Measurements from ENCODE around the gene BIRC6. TPM values are rescaled to one million over a fixed set of nuclear protein-coding genes. Genes with fewer than 3 reads are reported as not detected.
A peak's percentile ranks its signal among the peaks of the same experiment; 100 is the strongest.
"Not testable (repeated sequence)": the region's sequence is repeated elsewhere in the genome, so short reads cannot be mapped to it uniquely, and the experiment has no call there.

BIRC6 gene
- total RNA-seq, 1 experiment from 2014 or later = 72.7 TPM

DNA sequence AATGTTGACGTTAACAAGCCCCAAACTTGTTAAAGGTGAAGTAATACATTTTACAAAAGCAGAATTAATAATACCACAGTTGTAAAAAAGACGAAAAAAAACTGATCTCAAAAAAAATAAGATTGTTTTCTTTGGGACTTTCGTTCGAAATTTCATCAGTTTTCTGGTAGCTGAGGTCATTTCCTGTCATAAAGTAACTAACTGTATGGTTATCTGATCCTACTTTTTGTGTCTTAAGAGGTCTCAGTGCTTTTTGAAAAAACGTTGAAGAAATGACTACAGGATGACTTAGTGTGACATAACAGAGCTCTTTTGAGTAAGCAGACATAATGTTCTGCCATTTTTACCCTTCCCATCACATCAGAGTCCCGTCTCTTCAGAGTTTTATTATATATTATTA lies 79.3 kb downstream of the BIRC6 start:
- DNase-seq (ENCODE audit: extremely low read depth, low read depth) = no peak

DNA sequence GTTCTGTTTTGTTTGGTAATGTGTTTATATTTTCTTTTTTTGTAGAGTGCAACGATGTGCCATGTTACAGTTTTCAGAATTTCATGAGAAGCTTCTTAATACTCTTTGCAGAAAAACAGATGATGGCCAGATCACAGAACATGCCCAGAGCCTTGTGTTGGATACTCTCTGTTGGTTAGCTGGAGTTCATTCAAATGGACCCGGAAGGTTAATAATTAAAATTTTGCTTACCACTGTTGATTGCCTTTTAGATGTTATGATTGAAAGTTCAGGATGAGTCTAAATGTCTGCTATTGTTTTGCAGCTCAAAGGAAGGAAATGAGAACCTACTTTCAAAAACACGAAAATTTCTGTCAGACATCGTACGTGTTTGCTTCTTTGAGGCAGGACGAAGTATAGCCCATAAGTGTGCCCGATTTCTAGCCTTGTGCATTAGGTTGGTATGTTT lies 85.2 kb downstream of the BIRC6 start:
- no peak for DNase-seq (ENCODE audit: extremely low read depth, low read depth)

DNA sequence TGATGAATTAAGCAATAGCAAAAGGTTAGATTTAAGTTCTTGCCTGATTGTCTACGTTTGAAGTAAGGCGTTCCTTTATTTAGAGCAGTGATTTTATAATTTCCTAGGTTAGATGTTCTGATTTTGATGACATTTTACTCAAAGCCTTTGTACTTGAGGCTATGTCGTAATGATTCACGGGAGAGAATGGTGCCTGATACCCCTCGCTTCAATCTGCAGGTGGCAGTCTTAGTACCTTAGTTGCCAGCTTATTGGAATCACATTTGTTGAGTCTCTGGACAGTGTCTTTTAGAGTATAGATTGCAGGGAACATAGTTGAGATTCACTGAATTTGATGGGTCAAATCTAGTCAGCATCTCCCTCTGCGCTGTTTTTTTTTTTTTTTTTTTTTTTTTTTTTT lies 89.5 kb downstream of the BIRC6 start:
- no peak for DNase-seq (ENCODE audit: extremely low read depth, low read depth)

DNA sequence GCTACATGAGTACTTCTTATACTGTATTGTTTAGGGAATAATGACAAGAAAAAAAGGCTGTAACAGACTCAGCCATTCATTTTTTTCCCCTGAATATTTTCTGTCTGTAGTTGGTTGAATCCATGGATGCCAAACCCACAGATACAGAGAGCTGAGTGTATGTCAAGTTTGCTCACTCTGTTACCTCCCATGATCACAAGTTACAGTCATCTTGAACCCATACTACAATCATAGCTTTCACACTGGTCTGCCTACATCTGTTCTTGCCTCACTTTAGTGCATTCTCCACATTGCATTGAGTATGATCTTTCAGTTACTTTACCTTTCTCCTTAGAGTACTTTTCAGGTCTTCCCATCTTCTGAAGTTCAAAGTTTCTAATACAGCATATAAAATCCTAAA lies 94.0 kb downstream of the BIRC6 start:
- DNase-seq (ENCODE audit: extremely low read depth, low read depth) = no peak

DNA sequence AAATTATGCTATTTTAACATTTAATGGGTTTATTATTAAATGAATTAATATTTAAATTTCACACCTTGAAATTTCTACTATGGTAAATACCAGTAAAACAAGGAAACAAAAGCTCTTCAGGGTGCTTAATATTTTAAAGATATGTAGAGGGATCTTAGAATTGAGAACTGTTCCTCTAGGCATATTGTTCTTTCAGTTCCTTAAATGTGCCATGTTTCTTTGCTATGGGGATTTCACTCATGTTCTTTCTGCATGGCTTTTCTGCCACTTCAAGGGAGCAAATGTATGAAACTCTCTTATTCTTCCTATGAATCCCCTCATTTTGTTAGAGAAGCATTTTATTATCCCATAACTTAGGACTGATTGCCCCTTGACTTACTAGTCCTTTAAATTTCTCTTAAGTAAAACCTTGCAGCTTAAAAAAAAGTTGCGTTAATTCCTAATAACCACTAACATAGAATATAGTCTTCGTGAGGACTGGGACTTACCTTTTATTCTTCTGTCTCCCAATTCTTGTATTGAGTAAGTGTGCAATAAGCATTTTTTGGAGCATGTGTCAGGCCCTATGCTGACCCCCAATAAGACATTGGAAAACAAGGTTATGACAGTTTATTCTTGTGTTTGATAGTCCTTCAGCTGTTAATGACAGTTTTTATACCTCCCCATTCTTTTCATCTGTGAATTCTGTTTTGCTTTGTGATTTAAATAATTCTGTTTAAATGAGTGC lies 95.7 kb downstream of the BIRC6 start:
- DNase-seq (ENCODE audit: extremely low read depth, low read depth) = no peak

DNA sequence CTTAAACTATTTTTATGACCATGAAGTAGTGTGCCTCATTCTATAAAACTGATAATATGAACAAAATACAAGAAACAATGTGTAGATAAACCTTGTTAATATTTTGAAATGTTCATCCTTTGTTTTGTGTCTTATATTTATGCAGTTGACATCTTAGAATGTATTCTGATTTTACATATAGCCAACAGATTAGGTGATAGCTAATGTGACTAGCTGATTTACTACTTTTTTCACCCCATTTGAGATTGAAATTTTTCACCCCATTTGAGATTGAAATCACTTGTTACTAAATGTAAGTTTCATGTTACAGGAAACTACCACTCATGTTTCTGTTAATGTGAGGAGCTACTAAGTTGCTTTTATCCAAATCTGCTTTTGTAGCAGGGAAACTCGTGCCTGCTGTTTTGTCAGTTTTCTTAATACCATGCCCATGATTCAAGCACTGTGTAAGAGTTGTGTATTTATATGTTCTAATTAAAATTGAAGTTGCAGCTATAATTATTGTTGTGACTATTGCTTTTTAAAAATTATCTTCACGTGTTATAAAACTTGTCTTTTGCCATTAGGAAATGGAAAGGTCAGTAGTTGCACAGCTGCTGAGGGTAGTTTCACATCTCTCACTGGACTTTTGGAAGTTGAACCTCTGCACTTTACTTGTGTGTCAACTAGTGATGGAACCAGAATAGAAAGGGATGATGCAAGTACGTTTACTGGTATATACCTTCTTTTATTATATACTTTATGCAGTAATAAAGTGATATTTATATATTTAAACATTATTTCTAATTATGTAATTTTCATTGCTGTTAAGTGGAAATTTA lies 96.6 kb downstream of the BIRC6 start:
- no peak for DNase-seq (ENCODE audit: extremely low read depth, low read depth)

DNA sequence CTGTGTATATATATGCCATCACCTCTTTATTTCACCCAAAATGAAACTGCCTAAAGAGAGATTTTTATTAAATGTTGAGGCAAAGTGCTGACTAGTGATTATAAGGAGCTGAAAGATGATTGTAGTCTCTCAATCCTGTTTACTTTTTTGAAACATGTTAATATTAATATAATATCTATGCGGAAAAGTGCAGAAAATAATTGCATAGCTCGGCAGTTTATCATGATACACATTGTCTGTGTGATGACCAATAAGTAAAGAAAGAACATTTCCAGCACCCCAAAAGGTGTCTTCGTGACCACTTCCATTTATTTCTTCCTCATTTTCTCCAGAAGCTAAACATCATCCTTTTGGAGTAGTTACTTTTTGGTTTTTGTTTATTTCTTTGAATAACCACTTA lies 99.0 kb downstream of the BIRC6 start:
- no peak for DNase-seq (ENCODE audit: extremely low read depth, low read depth)

DNA sequence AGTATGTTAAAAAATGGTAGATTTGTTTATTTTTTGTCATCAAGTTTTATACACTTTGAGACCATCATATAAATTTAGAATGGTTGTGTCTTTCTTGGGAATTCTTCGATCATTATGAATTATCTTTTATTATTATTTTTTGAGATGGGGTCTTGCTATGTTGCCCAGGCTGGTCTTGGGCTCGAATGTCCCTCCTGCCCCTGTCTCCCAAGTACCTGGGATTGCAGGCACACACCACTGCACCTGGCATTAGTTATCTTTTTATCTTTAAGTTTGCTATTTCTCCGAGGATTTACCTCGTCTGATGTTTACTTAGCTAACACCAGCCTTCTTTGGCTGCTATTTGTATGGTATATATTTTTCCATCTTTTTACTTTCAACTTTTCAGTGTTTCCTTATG lies 100.0 kb downstream of the BIRC6 start:
- no peak for DNase-seq (ENCODE audit: extremely low read depth, low read depth)

DNA sequence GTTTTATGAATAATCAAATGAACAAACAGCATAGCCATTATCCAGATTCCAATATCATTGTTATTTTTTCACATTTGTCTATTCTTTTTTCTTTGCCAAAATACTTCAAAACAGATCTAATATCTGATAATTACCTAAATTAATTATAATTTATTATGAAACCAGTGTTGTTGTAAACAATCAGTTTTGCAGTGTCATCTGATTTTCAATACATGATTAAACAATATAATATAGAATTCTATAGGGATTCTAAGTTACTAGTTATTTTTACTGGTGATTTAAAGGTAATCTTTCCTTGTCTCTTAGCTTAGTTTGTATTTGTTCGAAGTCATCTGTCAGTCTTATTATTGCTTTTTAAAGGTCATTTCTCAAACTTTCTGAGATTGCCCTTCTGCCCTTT lies 101.0 kb downstream of the BIRC6 start:
- no peak for DNase-seq (ENCODE audit: extremely low read depth, low read depth)

DNA sequence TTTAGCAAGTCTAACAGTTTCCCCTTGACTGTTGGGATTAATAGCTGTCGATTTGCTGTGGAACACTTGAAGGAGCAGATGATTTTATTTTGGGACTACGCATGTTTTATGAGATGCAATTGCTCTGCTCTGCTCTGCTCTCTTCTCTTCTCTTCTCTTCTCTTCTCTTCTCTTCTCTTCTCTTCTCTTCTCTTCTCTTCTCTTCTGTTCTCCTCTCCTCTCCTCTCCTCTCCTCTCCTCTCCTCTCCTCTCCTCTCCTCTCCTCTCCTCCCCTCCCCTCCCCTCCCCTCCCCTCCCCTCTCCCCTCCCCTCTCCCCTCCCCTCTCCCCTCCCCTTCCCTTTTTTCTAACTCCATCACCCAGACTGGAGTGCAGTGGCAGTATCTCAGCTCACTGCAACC lies 104.0 kb downstream of the BIRC6 start:
- not testable (repeated sequence) for DNase-seq (ENCODE audit: extremely low read depth, low read depth)

DNA sequence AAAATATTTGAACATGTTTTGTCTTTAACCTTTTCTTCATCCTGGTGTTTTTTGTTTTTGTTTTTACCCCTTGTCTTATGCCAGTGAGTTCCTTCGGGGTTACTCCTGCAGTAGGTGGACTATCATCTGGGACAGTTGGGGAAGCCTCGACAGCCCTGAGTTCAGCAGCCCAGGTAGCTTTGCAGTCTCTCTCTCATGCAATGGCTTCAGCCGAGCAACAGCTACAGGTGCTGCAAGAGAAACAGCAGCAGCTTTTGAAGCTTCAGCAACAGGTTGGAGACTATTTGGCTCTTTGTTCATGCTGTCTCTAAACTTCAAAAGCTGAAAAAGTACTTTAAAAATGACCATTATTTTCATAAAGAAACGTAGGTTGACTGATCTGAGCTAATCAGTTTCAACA lies 106.3 kb downstream of the BIRC6 start:
- no peak for DNase-seq (ENCODE audit: extremely low read depth, low read depth)

DNA sequence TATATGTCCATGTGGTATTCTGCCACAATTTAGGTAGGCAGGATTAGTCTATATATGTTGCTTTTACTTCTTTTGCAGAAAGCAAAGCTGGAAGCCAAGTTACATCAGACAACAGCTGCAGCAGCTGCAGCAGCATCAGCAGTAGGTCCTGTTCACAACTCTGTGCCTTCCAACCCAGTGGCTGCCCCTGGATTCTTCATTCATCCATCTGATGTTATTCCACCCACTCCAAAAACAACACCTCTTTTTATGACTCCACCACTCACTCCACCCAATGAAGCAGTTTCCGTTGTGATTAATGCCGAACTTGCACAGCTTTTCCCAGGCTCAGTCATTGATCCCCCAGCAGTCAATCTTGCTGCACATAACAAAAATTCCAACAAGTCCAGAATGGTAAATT lies 107.6 kb downstream of the BIRC6 start:
- DNase-seq (ENCODE audit: extremely low read depth, low read depth) = no peak

DNA sequence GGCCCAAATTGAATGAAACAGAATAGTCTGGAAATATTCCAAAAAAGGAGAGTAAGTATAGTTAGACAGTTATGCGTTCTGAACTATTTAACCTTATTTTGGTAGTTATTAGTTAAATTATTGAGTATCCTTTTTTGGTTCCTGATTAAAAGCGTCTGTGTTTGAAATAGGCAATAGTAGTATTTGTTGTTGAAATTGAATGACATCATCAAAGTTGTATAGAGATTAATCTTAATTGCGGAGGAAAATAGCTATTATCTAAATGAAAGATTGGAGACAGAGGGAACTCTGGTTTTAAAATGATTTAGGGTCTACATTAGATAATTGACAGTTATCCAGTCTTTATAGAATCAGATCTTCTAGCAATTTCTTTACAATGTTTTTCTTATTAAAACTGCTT lies 115.8 kb downstream of the BIRC6 start:
- no peak for DNase-seq (ENCODE audit: extremely low read depth, low read depth)

DNA sequence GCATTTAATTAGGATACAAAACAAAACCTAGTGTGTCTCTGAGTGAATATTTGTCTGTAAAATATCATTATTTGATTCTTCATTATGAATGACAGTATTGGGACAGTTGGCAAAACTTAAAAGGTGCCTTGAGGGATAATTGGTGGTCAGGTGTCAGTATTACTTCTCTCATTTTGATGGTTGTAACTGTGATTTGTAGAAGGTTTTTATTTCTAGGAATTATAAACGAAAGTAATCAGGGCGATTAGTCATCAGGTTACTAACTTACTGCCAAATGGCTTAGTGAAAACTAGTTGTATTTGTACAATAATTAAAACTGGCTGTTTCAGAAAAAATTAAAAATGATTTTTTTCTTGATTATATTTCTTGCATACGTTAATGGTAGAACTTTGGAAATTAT lies 117.6 kb downstream of the BIRC6 start:
- no peak for DNase-seq (ENCODE audit: extremely low read depth, low read depth)

DNA sequence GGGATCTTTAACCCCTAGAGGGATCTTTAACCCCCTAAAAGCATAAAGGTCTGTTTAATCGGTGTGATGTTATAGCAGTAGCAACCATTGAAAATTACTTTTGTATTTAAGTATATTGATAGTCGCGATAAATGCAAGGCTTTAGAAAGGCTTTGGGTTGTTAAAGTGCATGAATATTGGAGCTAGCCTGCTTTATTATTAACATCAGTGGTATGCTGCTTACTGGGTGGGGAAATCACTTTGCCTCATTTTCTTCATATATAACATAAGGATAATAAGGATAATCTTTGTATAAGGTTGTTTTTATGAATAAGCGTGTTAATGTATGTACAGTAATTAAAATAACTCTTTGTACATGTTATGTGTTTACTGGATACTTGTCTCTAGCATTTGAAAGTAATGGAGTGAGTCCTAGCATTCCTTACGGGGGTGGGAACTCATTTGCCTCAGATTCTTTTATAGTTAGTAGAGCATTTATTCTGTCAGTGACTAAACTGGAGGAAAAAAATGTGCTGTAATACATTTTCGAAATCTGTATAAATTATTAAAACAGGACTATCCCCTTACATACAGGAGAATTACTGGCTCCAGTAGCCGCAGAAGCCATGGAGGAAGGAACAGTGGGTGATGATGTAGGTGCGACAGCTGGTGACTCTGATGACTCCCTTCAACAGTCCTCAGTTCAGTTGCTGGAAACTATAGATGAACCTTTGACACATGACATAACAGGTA lies 122.2 kb downstream of the BIRC6 start:
- no peak for DNase-seq (ENCODE audit: extremely low read depth, low read depth)

DNA sequence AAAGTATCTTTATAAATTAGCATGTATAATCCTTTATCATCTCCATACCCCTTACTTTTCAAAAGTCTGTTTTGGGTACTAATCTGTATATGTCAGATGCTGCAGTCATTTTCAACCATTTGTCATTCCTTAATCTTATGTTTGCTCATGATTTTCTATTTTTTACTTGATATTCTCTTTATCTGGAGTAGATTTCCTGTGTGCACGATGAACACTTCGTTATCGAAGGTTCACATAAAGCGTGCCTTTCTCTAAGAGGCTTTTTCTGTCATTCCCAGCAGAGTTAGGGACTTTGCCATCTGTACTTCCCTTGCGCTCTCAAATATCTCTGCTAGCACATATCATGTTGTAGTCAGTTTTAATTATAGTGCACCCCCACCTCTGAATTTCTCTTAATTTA lies 123.2 kb downstream of the BIRC6 start:
- DNase-seq (ENCODE audit: extremely low read depth, low read depth) = no peak

DNA sequence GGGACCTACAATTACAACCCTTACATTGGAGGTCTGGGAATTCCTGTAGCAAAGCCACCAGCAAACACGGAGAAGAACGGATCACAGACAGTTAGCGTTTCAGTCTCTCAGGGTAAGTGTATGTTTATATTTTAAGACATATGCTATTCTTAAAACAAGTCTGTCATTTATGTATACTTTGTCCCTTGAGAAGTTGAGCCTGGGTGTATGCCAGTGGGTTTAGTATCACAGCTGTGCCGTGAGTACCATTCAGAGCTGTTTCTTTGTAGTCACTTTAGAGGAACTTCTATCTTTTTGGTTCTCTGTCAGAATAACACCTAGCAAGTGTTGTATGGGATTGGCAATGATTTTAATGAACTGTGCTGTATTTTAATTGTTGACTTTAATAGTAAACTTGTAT lies 125.6 kb downstream of the BIRC6 start:
- DNase-seq (ENCODE audit: extremely low read depth, low read depth) = no peak

DNA sequence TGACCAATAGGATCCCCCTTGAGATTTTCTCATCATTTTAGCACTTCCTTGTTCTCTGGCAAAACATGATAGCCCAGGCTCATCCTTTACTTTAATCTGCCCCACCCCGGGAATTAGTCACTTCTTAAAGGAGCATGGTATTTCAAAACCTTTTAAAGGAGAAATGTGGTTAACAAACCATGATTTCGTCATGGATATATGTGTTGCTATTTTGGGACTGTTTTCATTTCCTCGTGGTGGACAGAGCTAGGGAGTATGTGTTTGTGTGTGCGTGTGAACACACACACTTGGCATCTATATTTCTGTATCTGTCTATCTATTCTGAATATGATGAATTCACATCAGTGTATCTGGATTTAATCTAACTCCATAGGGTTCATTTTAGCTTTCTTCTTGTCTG lies 128.1 kb downstream of the BIRC6 start:
- peak; percentile 58 for DNase-seq (ENCODE audit: extremely low read depth, low read depth)

DNA sequence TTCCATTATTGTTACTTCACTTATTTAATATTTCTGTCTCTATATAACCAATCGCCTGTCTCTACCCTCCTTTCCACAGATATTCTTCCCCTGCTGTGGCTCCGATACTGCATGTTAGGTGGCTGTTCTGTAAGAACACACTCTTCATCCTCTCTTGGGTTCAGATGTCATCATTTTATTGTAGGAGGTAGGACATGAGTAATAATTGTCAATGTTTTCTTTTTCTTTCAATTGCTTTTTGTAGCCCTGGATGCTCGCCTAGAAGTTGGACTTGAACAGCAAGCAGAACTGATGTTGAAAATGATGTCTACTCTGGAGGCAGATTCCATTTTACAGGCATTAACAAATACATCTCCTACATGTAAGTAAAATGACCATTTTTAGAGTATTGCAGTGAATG lies 128.6 kb downstream of the BIRC6 start:
- no peak for DNase-seq (ENCODE audit: extremely low read depth, low read depth)

DNA sequence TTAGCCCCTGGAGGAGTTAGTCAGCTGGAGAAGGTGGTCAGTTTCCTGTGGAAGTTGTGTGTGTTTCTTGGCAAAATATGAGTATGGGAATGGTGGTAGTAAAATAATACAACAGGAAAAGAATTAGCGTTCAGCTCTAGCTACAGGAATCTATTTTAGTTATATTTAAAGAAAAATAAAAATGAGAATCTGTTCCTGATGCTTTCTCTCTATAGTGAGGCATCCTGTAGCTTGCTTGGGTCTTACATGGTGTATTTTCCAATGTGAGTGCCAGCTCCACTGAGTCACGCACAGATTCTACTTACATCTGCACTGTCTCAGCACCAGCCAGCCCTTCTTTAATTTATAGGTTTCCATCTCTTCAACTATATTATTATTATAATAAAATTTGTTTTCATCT lies 132.2 kb downstream of the BIRC6 start:
- no peak for DNase-seq (ENCODE audit: extremely low read depth, low read depth)

DNA sequence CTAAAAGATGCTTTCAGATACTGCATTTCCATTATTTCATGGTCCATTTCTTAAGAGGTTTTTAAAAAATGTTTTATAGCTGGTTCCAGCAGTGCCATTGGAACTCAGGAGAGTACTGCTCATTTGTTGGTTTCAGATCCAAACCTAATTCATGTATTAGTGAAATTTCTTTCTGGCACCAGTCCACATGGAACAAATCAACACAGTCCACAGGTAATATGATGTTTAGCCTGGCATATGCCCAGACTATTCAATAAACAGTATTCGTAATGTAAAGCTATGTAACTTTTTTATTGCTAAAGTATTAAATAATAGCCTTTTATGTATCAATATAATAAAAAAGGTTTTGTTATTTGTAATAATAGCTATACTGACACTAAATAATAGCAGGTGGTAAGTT lies 134.5 kb downstream of the BIRC6 start:
- no peak for DNase-seq (ENCODE audit: extremely low read depth, low read depth)

DNA sequence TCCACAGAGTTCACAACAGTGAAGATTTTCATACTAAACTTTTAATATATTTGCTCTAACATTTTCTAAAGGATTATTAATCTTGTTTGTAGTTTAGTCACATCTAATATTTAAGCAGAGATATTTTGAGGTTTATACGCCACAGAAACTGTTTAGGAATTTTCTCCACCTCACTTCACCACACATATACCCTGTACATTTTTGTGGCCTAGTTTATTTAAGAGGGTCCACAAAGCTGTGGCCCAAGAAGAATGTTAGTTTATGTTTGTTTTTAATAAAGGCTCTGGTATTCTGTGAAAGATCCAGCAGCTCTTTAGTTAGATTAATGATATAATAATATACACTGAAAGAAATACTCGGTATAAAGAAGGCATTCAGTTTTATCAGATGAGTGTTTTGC lies 138.3 kb downstream of the BIRC6 start:
- DNase-seq (ENCODE audit: extremely low read depth, low read depth) = no peak

All from NCI-H460 (cell line).